ENCODE results near the gene SART3.
A peak's percentile ranks its signal among the peaks of the same experiment; 100 is the strongest.

GRCh38 chr12:108495054-108495453, 65.9 kb downstream of the SART3 start:
- TF ChIP-seq POLR2A (IDR thresholded peaks at IDR 0.05; ENCODE audit: control extremely low read depth in 1 of 2, low read depth in 2 of 2, low read length in 2 of 2) (no peak), CTCF (IDR thresholded peaks at IDR 0.05; ENCODE audit: control extremely low read depth in 1 of 3, insufficient read depth in 1 of 3, low read depth in 1 of 3, low read length in 3 of 3) (peak; percentile 45 to 84 (median 76)), EP300 (IDR thresholded peaks at IDR 0.05; ENCODE audit: borderline replicate concordance in 1 of 2, low read depth in 2 of 2, low read length in 2 of 2) (no peak), NRF1 (IDR thresholded peaks at IDR 0.05; ENCODE audit: low read depth, low read length) (no peak), EZH2 (IDR thresholded peaks at IDR 0.05; ENCODE audit: low read depth, low read length, severe bottlenecking) (no peak), SP1 (IDR thresholded peaks at IDR 0.05; ENCODE audit: low read depth, low read length) (no peak), CBX5 (IDR thresholded peaks at IDR 0.05; ENCODE audit: low read depth, low read length) (no peak), ATF3 (IDR thresholded peaks at IDR 0.05; ENCODE audit: insufficient read depth, low read depth, low read length) (no peak), TEAD4 (IDR thresholded peaks at IDR 0.05; ENCODE audit: low read depth, low read length) (no peak), KDM5A (IDR thresholded peaks at IDR 0.05; ENCODE audit: low read length) (no peak)

Measured in H1 (cell line).